ENCODE results near the gene KRT73. TPM values are rescaled to one million over a fixed set of nuclear protein-coding genes. Genes with fewer than 3 reads are reported as not detected.
A peak's percentile ranks its signal among the peaks of the same experiment; 100 is the strongest.
"Not testable (repeated sequence)": the region's sequence is repeated elsewhere in the genome, so short reads cannot be mapped to it uniquely, and the experiment has no call there.

Gene KRT73
- total RNA-seq, 2 experiments from 2014 or later, result not detected

- CTCF ChIA-PET, result no interaction called here
- Mint-ChIP-seq H3K27me3 (peaks cover 38% of the 10 kb centered on the region), H3K36me3 (ENCODE audit: low read depth) (no peaks in the 10 kb centered on the region), H3K9me3 (no peaks in the 10 kb centered on the region), H3K27ac (no peak overlapping the region), H3K4me3 (no peak overlapping the region), H3K4me1 (no peaks in the 10 kb centered on the region)
- POLR2A ChIA-PET, result no interaction called here
- DNase-seq, result no peak
Observed at GRCh38 chr12:52598966-52599365, 19.4 kb downstream of the KRT73 start.

DNA sequence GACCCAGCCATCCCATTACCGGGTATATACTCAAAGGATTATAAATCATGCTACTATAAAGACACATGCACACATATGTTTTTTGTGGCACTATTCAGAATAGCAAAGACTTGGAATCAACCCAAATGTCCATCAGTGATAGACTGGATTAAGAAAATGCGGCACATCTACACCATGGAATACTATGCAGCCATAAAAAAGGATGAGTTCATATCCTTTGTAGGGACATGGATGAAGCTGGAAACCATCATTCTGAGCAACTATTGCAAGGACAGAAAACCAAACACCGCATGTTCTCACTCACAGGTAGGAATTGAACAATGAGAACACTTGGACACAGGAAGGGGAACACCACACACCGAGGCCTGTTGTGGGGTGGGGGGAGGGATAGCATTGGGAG lies 24.1 kb downstream of the KRT73 start:
- peaks cover 26% of the 10 kb centered on the region for H3K27me3 Mint-ChIP-seq
- H3K36me3 Mint-ChIP-seq (ENCODE audit: low read depth); H3K4me1 Mint-ChIP-seq; H3K4me3 Mint-ChIP-seq; POLR2A ChIA-PET; DNase-seq; H3K9me3 Mint-ChIP-seq; H3K27ac Mint-ChIP-seq: not testable (repeated sequence)
- CTCF ChIA-PET, result interaction anchor here (1.4 kb wide), 2 partner anchors 12 to 286 kb away, joined by 4 to 5 read pairs; no protein-coding TSS in a partner anchor

- Mint-ChIP-seq H3K27ac (no peak overlapping the region), H3K4me3 (no peak overlapping the region), H3K27me3 (peaks cover 11% of the 10 kb centered on the region), H3K4me1 (peaks cover 4% of the 10 kb centered on the region), H3K9me3 (no peaks in the 10 kb centered on the region), H3K36me3 (ENCODE audit: low read depth) (no peaks in the 10 kb centered on the region)
- ChIA-PET POLR2A (no interaction called here), CTCF (no interaction called here)
- no peak for DNase-seq
Observed at GRCh38 chr12:52591521-52591920, 26.8 kb downstream of the KRT73 start.

GRCh38 chr12:52590021-52590420 lies 28.3 kb downstream of the KRT73 start:
- no peak for DNase-seq
- CTCF ChIA-PET, result interaction anchor here (1.2 to 1.7 kb wide), 2 partner anchors 281 to 290 kb away, joined by 6 read pairs; no protein-coding TSS in a partner anchor

DNA sequence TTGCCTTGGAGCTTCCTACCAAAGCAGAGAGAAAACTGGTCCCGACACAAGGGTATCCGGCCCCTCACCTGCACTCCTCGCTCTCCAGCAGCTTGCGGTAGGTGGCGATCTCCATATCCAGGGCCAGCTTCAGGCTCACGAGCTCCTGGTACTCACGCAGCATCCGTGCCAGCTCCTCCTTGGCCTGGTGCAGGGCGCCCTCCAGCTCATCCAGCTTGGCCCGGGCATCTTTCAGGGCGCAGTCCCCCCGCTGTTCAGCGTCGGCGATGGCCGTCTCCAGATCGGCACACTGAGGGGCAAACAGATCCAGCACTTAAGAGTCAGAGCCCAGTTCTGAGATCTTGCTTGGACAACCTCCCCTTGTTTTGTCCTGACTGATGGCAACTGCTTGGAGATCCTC lies 30.8 kb downstream of the KRT73 start:
- ChIA-PET CTCF (interaction anchor here (0.7 to 11.7 kb wide), 3 partner anchors 286 to 292 kb away, joined by 3 to 134 read pairs (median 5); no protein-coding TSS in a partner anchor), POLR2A (no interaction called here)
- DNase-seq, result no peak
- Mint-ChIP-seq H3K27me3 (no peaks in the 10 kb centered on the region), H3K27ac (no peak overlapping the region), H3K36me3 (ENCODE audit: low read depth) (no peaks in the 10 kb centered on the region), H3K4me3 (no peak overlapping the region), H3K9me3 (no peaks in the 10 kb centered on the region), H3K4me1 (peaks cover 18% of the 10 kb centered on the region)

More at GRCh38 chr12:52590021-52590420, 28.3 kb downstream of the KRT73 start:
- no peak overlapping the region for H3K4me3 Mint-ChIP-seq
- peaks cover 7% of the 10 kb centered on the region for H3K27me3 Mint-ChIP-seq
- H3K27ac Mint-ChIP-seq, result no peak overlapping the region
- H3K36me3 Mint-ChIP-seq (ENCODE audit: low read depth), result no peaks in the 10 kb centered on the region
- no peaks in the 10 kb centered on the region for H3K9me3 Mint-ChIP-seq
- peaks cover 18% of the 10 kb centered on the region for H3K4me1 Mint-ChIP-seq
- POLR2A ChIA-PET, result no interaction called here

- Mint-ChIP-seq H3K4me1 (peaks cover 18% of the 10 kb centered on the region), H3K36me3 (ENCODE audit: low read depth) (no peaks in the 10 kb centered on the region), H3K9me3 (no peaks in the 10 kb centered on the region), H3K4me3 (no peak overlapping the region), H3K27me3 (peaks cover 3% of the 10 kb centered on the region), H3K27ac (no peak overlapping the region)
- POLR2A ChIA-PET, result interaction anchor here (0.6 to 1.6 kb wide), 3 partner anchors 285 to 294 kb away, joined by 3 to 8 read pairs (median 5); no protein-coding TSS in a partner anchor
- peak; percentile 39 for DNase-seq
- CTCF ChIA-PET, result interaction anchor here (0.6 to 11.7 kb wide), 12 partner anchors 16 to 429 kb away, joined by 3 to 134 read pairs (median 4); no protein-coding TSS in a partner anchor
Observed at GRCh38 chr12:52585946-52586345, 32.4 kb downstream of the KRT73 start.

DNA sequence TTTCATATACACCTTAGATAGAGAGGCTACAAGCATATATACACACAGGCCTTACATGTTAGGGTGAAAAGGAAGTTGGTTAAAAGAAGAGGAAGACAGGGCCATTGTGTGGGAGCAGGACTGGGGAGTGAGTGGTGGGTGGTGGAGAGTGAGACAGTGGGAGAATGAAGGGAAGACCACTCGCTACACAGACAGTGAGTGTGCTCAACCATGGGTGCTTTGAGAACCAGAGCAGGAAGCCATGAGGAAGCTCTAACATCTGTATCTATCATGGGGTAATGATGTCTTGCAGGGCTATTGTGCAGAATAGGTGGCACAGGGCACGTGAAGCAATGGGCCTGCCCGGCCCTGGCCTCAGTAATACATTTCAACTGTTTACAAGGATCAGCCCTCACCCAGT lies 33.3 kb downstream of the KRT73 start:
- H3K4me3 Mint-ChIP-seq, result no peak overlapping the region
- H3K27ac Mint-ChIP-seq, result no peak overlapping the region
- H3K36me3 Mint-ChIP-seq (ENCODE audit: low read depth), result no peaks in the 10 kb centered on the region
- H3K9me3 Mint-ChIP-seq, result no peaks in the 10 kb centered on the region
- ChIA-PET POLR2A (interaction anchor here (1.6 kb wide), 1 partner anchor 295 kb away, joined by 8 read pairs; no protein-coding TSS in a partner anchor), CTCF (interaction anchor here (0.8 to 11.7 kb wide), 9 partner anchors 15 to 428 kb away, joined by 3 to 134 read pairs (median 3); no protein-coding TSS in a partner anchor)
- DNase-seq, result no peak
- peaks cover 3% of the 10 kb centered on the region for H3K27me3 Mint-ChIP-seq
- peaks cover 18% of the 10 kb centered on the region for H3K4me1 Mint-ChIP-seq

DNA sequence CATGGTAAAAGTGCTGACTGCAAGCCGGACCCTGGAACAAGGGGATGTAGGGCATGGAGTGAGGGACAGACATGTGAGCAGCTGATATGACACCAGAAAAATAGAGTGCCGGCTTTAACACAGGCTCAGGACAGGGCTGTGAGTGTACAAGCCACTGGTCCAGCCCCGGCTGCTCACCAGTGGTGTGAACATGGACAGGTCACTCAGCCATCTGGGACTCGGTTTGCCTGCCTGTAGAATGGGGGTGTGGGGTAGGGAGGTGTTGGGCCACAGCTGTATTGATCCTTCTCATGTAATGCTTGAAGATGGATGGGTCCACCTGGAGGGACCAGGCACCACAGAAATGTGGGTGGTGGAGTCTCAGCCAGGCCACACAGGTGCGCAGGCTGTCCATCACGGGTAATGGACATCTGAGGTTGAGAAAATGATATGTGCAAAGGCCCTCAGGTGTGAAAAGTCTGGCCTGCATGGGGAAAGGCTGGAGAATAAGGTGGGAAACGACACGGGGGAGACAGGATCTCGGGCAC lies 34.1 kb downstream of the KRT73 start:
- ChIA-PET POLR2A (interaction anchor here (1.5 kb wide), 1 partner anchor 289 kb away, joined by 4 read pairs; no protein-coding TSS in a partner anchor), CTCF (interaction anchor here (0.9 to 11.7 kb wide), 6 partner anchors 57 to 301 kb away, joined by 3 to 134 read pairs (median 7); no protein-coding TSS in a partner anchor)
- DNase-seq, result no peak
- H3K4me1 Mint-ChIP-seq, result peaks cover 18% of the 10 kb centered on the region
- H3K4me3 Mint-ChIP-seq, result no peak overlapping the region
- peaks cover 3% of the 10 kb centered on the region for H3K27me3 Mint-ChIP-seq
- no peaks in the 10 kb centered on the region for H3K36me3 Mint-ChIP-seq (ENCODE audit: low read depth)
- no peaks in the 10 kb centered on the region for H3K9me3 Mint-ChIP-seq
- H3K27ac Mint-ChIP-seq, result no peak overlapping the region

GRCh38 chr12:52582971-52583456 lies 35.3 kb downstream of the KRT73 start:
- Mint-ChIP-seq H3K36me3 (ENCODE audit: low read depth) (no peaks in the 10 kb centered on the region), H3K27me3 (peaks cover 3% of the 10 kb centered on the region), H3K4me3 (no peak overlapping the region), H3K9me3 (no peaks in the 10 kb centered on the region), H3K27ac (no peak overlapping the region), H3K4me1 (peaks cover 18% of the 10 kb centered on the region)
- CTCF ChIA-PET, result interaction anchor here (1.0 to 11.7 kb wide), 8 partner anchors 13 to 302 kb away, joined by 3 to 134 read pairs (median 4); no protein-coding TSS in a partner anchor
- DNase-seq, result peak; percentile 66
- POLR2A ChIA-PET, result interaction anchor here (1.5 kb wide), 1 partner anchor 290 kb away, joined by 4 read pairs; no protein-coding TSS in a partner anchor

- Mint-ChIP-seq H3K4me1 (peaks cover 18% of the 10 kb centered on the region), H3K4me3 (no peak overlapping the region), H3K27me3 (peaks cover 3% of the 10 kb centered on the region), H3K27ac (no peak overlapping the region), H3K36me3 (ENCODE audit: low read depth) (no peaks in the 10 kb centered on the region), H3K9me3 (no peaks in the 10 kb centered on the region)
- ChIA-PET POLR2A (no interaction called here), CTCF (interaction anchor here (0.7 to 11.7 kb wide), 9 partner anchors 12 to 303 kb away, joined by 3 to 134 read pairs (median 5); no protein-coding TSS in a partner anchor)
- no peak for DNase-seq
Observed at GRCh38 chr12:52582486-52582885, 35.9 kb downstream of the KRT73 start.

DNA sequence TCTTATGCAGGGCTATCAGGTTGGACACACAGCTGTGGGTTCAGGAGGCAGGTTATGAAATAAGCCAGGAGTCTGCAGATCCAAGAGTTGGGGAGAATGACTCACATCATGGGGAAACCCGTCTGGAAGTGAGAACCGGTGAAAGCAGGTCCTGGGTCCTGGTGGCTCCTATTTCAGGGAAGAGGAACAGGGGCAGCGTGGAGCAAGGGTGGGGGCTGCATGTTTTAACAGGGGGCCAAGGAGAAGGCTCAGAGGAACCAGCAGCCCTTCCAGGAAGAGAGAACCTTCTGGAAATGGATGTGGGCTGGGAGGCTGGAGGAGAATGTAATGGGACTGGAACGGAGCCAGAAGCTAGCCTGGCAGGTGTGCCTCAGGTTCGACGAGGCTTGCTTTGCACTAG lies 36.9 kb downstream of the KRT73 start:
- Mint-ChIP-seq H3K27me3 (peaks cover 5% of the 10 kb centered on the region), H3K36me3 (ENCODE audit: low read depth) (no peaks in the 10 kb centered on the region), H3K4me3 (no peak overlapping the region), H3K4me1 (peaks cover 13% of the 10 kb centered on the region), H3K27ac (no peak overlapping the region), H3K9me3 (no peaks in the 10 kb centered on the region)
- ChIA-PET POLR2A (no interaction called here), CTCF (interaction anchor here (1.2 to 11.7 kb wide), 5 partner anchors 99 to 304 kb away, joined by 3 to 134 read pairs (median 8); no protein-coding TSS in a partner anchor)
- DNase-seq, result no peak

DNA sequence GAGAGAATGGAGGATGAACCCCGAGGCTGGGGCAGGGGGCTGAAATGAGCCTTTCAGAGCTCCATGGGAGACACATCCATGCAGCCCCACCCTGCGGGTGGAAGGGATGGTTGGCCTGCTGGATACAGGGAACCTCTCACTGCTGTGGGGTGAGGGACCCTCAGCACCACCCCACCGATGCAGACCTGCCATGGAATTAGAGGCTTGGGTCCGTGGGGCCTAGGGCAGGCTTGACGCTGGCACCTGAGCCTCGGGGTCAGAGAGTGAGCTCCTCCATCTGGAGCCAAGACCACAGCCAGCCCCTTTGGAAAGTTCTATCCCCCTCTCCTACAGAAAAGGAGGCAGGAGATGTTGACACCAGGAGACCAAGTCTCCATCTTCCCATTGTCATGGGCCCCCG lies 37.3 kb downstream of the KRT73 start:
- POLR2A ChIA-PET, result no interaction called here
- Mint-ChIP-seq H3K4me1 (peaks cover 9% of the 10 kb centered on the region), H3K4me3 (no peak overlapping the region), H3K27me3 (peaks cover 6% of the 10 kb centered on the region), H3K9me3 (no peaks in the 10 kb centered on the region), H3K36me3 (ENCODE audit: low read depth) (no peaks in the 10 kb centered on the region), H3K27ac (no peak overlapping the region)
- CTCF ChIA-PET, result interaction anchor here (9.1 to 11.7 kb wide), 2 partner anchors 292 to 298 kb away, joined by 100 to 134 read pairs; no protein-coding TSS in a partner anchor
- DNase-seq, result no peak

DNA sequence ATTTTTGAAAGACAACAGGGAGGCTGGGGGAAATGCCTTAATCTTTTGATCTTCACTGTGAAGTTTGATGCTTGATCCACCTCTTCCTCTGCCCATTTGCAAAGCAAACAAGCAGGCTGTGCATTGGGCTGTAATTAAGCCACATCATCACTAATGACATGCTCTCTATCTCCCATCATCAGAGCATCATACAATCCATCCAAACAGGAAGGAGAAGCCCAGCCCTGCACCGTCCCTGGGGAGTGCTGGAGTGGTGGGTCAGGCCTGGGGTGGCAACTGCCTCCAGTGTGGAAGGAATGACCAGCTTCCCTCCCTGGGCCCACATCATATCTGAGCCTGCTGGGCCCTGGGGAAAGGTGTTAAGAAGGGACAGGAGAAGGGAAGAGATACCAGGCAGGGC lies 37.9 kb downstream of the KRT73 start:
- H3K4me1 Mint-ChIP-seq, result peaks cover 3% of the 10 kb centered on the region
- POLR2A ChIA-PET, result no interaction called here
- H3K4me3 Mint-ChIP-seq, result no peak overlapping the region
- DNase-seq, result no peak
- CTCF ChIA-PET, result interaction anchor here (9.1 to 11.7 kb wide), 2 partner anchors 292 to 299 kb away, joined by 100 to 134 read pairs; no protein-coding TSS in a partner anchor
- H3K9me3 Mint-ChIP-seq, result no peaks in the 10 kb centered on the region
- no peaks in the 10 kb centered on the region for H3K36me3 Mint-ChIP-seq (ENCODE audit: low read depth)
- no peak overlapping the region for H3K27ac Mint-ChIP-seq
- H3K27me3 Mint-ChIP-seq, result peaks cover 9% of the 10 kb centered on the region
